Muscle of arm (tissue), 12 donors: Measurements from ENCODE around the gene CCNYL1. TPM values are rescaled to one million over a fixed set of nuclear protein-coding genes. Genes with fewer than 3 reads are reported as not detected.
"Not testable (repeated sequence)": the region's sequence is repeated elsewhere in the genome, so short reads cannot be mapped to it uniquely, and the experiment has no call there.

Experiments used
- DNase-seq: peaks from one replicate; pipeline ENCODE4 v3.0.0-alpha.2; 2013
- polyA plus RNA-seq, 12 donors: library from polyadenylated mRNA; unstranded; fragments of 120-200 nt; gene quantifications; one replicate each; pipeline ENCODE4 v1.2.1, GENCODE V29; 2013; ENCODE audit not compliant: insufficient read length in 12 of 12

Gene CCNYL1
- polyA plus RNA-seq, 12 donors, result 8.1 to 17.7 (median 13.0) TPM; not detected in 1

DNA sequence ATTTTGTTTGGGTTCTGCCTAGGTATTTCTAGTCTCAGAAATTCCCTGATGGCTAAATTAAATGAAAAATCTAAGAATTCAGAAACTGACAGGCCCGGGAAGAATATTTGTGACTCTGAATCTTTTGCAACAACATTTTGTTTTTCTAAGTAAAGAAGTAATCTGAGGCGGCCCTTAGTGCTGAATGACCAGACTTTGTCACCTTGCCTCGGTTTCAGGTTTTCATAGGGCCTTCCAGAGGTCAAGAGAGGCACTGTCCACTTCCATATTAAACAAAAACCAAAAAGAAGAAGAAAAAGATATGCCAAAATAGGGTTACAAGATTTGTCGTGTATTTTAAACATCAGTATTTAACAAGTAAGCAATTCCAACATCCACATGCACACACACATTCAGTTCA, 16.1 kb upstream of the CCNYL1 start:
- no peak for DNase-seq

DNA sequence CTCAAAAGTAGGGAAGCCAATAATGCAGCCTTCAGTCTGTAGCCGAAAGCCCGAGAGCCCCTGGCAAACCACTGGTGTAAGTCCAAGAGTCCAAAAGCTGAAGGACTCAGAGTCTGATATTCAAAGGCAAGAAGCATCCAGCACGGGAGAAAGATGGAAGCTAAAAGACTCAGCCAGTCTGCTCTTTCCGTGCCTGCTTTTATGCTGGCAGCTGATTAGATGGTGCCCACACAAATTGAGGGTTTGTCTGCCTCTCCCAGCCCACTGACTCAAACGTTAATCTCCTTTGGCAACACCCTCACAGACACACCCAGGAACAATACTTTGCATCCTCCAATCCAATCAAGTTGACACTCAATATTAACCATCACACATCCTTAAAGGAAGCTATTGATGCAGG, 14.5 kb upstream of the CCNYL1 start:
- not testable (repeated sequence) for DNase-seq

DNA sequence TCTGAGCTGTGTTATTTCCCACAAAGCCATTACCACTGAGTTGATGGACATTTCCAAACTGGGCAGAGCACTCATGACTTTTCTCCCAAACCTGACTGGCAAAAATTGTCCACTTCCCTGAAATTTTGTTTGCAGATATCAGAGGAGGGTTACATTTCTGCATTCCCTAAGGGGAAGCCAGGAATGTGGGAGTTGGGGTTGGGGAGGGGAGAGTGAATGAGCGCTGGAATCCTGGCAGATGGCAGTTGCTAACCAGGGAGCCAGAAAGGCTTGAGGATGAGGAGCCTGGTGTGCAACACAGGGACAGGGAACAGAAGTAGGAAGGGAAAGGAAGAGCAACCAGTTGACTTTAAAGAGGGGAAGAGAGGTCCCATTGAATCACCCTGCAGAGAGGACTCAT, 14.0 kb upstream of the CCNYL1 start:
- no peak for DNase-seq

DNA sequence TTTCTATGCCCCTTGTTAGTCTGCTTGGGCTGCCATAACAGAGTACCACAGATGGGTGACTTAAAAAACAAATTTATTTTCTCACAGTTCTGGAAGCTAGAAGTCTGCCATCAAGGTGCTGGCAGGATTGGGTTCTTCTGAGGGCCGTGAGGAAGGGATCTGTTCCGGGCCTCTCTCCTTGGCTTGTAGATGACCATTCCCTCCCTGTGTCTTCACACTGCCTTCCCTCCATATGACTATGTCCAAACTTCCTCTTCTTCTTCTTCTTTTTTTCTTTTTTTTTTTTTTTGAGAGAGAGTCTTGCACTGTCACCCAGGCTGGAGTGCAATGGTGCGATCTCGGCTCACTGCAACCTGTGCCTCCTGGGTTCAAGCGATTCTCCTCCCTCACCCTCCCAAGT, 13.1 kb upstream of the CCNYL1 start:
- DNase-seq, result no peak

DNA sequence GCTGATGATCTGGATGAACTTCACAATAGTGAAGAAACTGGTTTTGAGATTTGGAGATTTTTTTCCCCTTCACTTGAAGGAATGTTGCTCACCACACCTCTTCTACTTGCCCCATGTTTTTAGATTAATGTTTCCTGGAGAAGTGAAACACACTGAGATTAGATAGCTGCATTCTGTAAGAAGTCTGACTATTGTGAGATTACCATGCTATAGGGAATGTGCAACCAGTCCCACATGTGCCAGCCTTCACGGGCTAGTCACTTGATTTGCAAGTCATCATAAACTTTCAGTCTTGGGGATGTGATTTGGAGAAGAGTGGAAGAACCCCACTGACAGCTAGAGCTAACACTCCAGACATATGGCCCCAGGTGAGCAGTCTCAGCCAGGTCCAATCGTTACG, 7.4 kb upstream of the CCNYL1 start:
- no peak for DNase-seq

DNA sequence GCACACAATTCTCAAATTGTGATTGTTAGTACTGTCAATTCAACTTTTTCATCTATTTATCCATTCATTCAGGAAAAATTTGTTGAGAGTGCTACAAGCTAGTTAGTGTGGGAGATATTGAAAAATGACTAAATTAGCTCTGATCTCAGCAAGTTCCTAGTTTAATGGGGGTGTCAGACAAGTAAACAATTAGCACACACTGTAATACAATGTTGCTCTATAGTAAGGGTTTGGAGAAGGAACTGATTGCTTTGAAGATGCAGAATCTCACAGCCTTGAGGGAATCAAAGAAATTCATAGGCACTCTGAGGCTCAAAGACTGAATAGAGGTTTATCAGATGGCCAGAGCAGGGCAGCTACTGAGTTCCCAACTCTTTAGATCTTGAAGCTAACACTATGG, 6.8 kb upstream of the CCNYL1 start:
- DNase-seq, result no peak

DNA sequence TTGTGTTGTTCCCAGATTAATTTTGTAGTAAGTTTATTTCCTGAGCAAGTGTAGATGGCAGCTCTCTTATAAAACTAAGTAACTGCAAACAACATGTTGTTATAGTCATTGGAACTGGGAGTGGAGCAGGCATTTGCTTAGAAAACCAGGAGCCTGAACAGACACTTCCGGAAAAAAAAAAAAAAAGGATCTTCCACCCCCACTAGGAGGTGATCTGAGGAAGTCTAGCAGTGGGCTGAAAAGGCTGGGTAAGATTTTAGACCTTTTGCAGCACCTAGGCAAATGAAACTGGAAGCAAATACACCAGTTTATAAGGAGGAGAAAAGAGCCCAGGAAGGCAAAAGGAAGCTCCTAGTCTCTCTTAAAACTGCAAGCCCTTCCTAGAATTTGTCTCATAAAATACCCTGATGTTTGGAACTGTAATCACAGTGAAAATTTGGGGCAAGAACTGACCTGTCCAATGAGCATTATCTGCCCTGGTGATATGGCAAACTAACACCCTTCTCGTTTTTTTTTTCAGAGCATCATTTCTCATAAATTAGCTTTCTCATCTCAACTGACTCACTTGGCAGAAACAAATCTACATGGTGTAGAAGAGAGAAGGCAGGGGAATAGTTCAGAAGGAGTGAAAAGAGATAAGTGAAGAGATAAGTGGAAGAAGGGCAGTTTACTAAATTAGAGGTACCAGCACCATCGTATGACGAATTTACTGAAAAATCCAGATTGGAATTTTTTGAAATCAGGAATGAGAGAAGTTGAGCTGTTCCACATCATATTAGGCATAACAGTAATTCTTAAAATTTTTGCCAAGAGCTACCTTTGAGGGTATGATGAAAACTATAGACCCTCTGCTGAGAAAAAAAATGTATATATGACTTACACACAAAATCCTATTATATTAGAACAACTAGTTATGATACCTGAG, 4.2 kb upstream of the CCNYL1 start:
- DNase-seq, result no peak

DNA sequence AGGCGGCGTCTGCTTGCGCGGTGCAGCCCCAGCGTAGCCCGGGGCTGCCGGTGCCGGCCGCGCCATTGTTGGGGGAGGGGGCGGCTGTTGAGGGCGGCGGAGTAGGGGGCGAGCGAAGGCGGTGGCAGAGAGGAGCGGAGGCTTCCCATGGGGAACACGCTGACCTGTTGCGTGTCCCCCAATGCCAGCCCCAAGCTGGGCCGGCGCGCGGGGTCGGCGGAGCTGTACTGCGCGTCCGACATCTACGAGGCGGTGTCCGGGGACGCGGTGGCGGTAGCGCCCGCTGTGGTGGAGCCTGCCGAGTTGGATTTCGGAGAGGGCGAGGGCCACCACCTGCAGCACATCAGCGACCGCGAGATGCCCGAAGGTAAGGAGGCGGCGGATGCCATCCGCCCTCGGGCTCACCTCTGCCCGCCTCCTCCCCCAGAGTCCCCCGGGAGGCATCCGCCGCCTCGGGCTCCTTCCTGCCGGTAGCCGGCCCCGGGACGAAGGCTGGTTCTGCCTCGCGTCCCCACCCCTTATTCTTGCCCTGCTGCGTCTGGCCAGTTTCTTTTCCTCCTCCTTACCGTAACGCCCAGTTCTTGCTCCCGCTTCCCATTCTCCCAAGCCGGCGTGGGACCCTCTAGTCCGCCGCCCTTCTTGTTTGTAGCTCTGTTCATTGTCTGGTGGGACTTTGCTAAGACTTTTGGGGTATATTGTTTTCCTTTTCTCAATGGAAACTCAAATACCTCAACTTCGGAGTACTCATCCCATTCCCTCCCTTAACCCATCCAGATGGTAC, 500 bp downstream of the CCNYL1 start:
- DNase-seq, result peak; percentile 30

DNA sequence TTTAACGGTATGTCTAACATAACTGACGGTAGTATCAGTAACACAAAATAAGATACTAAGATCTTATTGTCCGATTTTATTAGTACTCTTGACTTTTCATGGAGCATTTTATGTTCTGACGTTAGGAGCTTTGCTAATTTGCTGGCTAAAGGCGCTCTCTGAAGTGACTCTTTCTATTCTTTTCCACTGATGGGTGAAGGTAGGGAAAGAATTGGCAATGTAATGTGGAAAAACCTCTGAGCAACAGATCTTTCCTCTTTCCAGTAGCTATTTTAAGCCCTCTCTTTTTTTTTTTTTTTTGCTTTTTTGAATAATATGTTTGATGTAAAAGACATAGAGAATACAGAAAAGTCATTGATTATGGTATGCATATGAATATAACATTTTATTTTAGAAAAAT, 4.6 kb downstream of the CCNYL1 start:
- no peak for DNase-seq

DNA sequence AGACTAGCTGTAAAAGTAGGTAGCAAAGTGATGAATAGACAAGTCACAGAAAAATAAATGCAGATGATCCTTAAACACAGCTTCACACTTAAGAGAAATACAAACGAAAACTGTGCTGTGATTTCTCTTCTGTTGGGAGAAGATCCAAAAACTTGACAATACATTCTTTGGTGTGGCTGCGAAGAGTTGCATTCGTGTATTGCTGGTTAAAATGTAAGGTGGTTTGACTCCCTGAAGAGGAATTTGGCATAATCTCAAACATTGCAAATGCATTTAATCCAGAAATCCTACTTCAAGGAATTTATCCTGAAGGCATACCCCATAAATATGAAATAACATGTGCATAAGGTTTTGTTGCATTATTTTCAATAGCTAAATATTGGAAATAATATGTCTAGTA, 7.1 kb downstream of the CCNYL1 start:
- no peak for DNase-seq

DNA sequence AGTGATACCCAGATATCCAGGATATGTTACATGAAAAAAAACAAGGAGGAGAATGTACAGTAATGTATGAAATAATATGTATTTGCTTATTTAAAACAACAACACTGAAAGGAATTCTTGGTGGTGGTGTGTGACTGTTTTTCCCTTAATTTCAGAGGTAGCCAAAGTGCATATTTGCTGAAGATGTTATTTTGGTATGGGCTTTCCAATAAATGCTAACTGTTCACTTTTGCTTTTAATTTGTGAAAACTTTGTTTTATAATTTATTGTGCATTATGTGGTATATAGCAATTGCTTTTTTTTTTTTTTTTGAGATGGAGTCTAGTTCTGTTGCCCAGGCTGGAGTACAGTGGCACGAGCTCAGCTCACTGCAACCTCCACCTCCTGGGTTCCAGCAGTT, 7.6 kb downstream of the CCNYL1 start:
- DNase-seq, result no peak

DNA sequence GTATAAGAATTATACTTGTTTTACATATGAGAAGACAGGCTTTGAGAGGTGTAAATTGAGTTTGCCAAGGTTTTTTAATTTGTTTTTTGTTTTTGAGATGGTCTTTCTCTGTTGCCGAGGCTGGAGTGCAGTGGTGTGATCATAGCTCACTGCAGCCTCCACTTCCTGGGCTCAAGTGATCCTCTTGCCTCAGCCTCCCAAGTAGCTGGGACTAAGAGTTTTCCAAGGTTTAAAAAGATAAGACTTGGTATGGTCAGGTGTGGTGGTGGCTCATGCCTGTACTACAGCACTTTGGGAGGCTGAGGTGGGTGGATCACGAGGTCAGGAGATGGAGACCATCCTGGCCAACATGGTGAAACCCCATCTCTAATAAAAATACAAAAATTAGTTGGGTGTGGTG, 8.2 kb downstream of the CCNYL1 start:
- not testable (repeated sequence) for DNase-seq

DNA sequence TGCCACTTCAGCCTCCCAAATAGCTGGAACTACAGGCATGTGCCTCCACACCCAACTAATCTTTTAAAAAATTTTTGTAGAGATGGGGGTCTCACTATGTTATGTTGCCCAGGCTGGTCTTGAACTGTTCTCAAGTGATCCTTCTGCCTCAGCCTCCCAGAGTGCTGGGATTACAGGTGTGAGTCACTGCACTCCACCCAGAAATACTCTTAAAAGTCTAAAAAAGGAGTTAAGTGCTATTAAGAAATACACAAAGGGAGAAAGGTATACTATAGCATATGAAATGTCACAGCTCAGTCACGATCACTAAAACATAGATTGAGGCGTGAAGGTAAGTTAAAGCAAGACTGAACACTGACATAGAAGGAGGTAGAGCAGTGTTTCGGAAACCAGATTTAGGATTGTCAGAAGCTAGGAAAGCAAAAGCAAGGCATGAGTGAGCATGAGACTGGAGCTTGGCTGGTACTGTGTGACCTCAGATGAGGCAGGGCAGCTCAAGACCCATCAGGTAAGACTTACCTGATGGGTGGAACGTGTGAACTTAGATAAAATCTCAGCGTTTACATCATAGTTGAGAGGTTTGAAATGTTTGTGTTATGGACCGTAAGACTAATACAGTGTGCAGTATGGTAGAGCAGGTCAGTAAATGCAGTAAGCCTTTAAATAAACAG, 9.2 kb downstream of the CCNYL1 start:
- DNase-seq, result no peak

DNA sequence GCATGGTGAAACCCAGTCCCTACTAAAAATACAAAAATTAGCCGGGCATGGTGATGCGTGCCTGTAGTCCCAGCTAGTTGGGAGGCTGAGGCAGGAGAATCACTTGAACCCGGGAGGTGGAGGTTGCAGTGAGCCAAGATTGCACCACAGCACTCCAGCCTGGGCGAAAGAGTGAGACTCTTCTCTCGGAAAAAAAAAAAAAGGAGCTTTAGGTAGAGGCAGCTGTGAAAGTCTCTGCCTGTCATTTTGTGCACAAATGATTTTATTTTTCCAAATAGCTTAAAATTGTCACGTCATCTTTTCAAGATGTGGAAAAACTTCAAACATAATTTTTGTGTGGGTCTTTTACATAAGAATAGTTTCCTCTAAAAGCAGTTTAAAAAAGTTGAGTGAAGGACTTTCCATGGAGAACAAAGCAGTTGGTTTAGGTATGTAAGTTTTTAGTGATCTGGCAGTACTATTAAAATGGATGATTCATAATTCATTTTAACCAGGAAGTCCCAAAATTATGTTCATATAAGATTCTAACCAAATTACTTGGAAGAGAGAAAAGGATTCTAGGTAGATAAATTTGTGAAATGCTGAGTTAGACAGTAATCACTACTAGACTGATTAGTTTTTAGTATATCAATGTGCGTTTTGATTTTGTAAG, 11.5 kb downstream of the CCNYL1 start:
- DNase-seq, result no peak

DNA sequence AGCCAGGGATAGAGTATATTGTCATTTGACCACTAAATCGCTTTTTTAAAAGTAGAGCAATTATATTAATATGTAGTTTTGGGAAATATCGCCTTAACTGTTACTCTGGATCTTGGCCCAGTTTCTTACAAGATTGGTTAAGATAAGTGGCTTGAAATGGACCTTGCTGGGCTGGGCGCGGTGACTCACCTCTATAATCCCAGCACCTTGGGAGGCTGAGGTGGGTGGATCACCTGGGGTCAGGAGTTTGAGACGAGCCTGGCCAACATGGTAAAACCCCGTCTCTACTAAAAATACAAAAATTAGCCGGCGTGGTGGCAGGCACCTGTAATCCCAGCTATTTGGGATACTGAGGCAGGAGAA, 12.0 kb downstream of the CCNYL1 start:
- DNase-seq, result not testable (repeated sequence)

DNA sequence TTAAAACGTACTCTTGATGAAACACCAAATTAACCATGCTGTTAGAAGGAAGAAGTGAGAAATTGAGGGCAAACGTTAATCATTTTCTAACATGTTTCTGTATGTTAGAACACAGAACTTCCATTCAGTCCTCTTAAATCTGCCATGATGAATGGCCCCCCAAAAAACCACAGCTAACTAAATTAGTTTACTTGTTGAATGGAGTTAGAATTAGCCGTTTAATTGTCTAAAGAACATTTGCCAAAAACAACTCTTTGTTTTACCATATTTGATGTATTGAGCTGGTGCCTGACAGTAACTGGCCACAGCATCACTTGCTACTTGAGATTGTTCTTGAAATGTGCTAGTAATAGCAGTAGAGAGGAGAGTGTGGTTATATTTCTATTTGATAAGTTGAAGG, 12.7 kb downstream of the CCNYL1 start:
- DNase-seq, result no peak

DNA sequence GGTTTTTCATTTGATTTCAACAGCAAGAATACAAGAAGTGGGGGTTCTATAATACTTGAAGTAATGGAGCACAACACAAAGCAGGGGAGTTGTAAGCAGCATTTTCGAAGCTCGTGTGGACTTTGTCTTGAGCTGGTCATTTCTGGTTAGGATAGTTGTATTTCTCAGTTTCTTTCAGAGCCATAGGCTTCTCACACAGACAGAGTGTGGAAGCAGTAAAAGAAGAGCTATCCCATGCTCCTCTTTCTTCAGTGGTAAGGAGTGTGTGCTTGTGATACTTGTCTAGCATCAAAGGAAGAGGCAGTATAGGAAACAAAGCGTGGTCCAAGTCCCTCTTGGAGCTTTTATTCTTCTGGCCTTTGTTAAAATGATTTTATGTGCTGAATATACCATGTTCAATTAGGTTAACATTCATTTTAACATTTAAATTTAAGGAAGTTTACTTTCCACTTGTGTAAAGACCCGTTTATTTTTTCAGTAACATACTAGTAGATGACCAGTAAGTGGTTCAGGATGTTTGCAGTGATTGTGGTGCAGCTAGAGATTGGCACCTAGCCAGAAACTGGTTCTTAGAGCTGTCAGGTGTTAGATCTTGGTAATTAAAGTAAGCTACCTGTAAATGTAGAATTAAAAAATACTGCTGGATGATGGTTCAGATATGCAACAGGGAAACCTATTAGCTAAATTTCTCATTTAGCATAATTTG, 14.6 kb downstream of the CCNYL1 start:
- no peak for DNase-seq

DNA sequence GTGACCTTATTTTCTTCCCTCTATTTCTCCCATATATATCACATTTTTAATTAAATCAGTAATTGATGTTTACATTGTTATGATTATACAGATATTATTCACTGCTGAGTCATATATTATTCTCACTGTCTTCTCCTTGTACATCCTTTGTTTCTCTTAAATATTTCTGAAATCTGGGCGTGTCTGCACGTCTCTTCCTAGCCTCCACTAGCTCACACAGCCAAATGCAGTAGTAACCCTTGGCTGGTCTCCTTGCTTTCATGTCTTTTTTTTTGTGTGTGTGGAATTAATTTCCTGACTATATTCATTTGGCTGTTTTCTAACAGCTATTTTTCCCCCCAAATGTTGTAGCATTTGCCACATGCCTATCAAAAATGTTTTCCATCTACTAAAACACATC, 15.8 kb downstream of the CCNYL1 start:
- DNase-seq, result no peak

DNA sequence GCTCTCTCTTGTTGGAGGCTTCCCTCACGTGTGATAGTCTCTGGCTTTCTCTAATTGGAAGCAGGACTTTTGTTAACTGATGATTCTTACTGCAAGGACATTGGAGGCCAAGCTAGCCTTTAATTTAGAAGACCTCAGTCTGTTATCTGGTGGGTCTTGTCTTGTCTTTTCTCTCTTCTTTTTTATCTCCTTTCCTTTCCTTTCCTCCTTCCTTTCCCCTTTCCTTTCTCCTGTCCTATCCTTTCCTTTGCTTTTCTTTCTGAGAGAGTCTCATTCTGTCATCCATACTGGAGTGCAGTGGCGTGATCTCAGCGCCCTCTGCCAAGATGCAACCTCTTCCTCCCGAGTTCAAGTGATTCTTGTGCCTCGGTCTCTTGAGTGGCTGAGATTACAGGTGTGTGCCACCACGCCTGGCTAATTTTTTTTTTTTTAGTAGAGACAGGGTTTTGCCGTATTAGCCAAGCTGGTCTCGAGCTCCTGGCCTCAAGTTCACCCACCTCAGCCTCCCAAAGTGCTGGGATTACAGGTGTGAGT, 18.1 kb downstream of the CCNYL1 start:
- DNase-seq, result no peak

DNA sequence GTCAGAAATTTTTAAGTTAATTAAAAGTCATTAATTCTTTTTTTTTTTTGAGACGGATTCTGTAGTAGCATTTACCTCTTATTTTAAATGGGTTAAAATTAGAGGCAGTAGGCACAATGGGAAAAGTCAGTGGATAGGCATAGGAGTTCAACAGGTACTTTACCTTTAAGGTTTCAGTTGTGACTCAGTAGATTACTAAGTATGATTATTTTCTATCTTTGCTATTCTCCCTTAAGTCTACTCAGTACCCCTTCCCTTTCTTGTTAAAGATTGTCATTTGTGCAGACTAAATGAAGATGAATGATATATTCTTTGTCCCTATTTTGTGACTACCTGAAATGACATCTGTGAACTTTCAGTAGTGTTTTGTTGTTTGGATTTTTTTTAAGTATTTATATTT, 19.7 kb downstream of the CCNYL1 start:
- no peak for DNase-seq

DNA sequence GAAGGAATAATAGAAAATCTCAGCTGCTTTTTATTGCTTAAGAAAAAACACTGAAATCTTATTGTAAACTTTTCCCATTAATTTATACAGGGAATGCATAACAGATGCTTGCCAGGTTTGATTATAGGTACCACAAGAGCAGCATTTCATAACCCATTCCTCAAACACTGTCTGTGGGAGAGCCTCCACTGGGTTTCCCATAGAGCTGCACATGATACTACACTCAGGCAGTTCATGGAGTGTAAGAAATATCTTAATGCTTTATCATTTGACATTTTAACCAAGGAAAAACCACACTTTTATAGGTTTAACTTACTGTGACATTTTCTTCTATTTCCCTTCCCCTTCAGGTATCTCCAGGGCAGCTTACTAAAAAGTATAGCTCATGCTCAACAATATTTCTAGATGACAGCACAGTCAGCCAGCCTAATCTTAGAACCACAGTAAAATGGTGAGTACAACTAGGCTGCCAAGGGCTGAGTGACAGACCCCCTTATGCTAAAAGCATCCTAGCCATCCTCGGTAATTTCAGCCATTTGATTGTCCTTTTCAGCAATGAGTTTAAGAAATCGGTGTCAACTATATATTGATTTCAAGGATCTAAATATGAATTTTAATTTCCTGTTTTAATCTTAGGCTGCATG, 22.3 kb downstream of the CCNYL1 start:
- DNase-seq, result no peak
